ENCODE results near the gene HEATR3.

The HEATR3 gene

GRCh38 chr16:50096791-50097190 is 31.0 kb downstream of the HEATR3 start:
- TF ChIP-seq GATA2 (IDR thresholded peaks at IDR 0.05; ENCODE audit: low read depth, low read length) (no peak), GATA3 (IDR thresholded peaks at IDR 0.05; ENCODE audit: low read depth, low read length) (no peak)

GRCh38 chr16:50099957-50100648 is 34.3 kb downstream of the HEATR3 start:
- TF ChIP-seq GATA2 (IDR thresholded peaks at IDR 0.05; ENCODE audit: low read depth, low read length), result no peak
- TF ChIP-seq GATA3 (IDR thresholded peaks at IDR 0.05; ENCODE audit: low read depth, low read length), result no peak

- TF ChIP-seq GATA3 (IDR thresholded peaks at IDR 0.05; ENCODE audit: low read depth, low read length) (no peak), GATA2 (IDR thresholded peaks at IDR 0.05; ENCODE audit: low read depth, low read length) (no peak)
These were observed 36.4 kb downstream of the HEATR3 start for GRCh38 chr16:50102051-50102746.

- no peak for TF ChIP-seq GATA3 (IDR thresholded peaks at IDR 0.05; ENCODE audit: low read depth, low read length)
- no peak for TF ChIP-seq GATA2 (IDR thresholded peaks at IDR 0.05; ENCODE audit: low read depth, low read length)
These were observed 38.0 kb downstream of the HEATR3 start for GRCh38 chr16:50103764-50104163.

- TF ChIP-seq GATA3 (IDR thresholded peaks at IDR 0.05; ENCODE audit: low read depth, low read length) (no peak), GATA2 (IDR thresholded peaks at IDR 0.05; ENCODE audit: low read depth, low read length) (no peak)
These were observed 48.8 kb downstream of the HEATR3 start for GRCh38 chr16:50114357-50115129.

- TF ChIP-seq GATA3 (IDR thresholded peaks at IDR 0.05; ENCODE audit: low read depth, low read length) (no peak), GATA2 (IDR thresholded peaks at IDR 0.05; ENCODE audit: low read depth, low read length) (no peak)
These were observed 54.9 kb downstream of the HEATR3 start for GRCh38 chr16:50120711-50121110.

GRCh38 chr16:50121278-50121677 is 55.5 kb downstream of the HEATR3 start:
- no peak for TF ChIP-seq GATA2 (IDR thresholded peaks at IDR 0.05; ENCODE audit: low read depth, low read length)
- TF ChIP-seq GATA3 (IDR thresholded peaks at IDR 0.05; ENCODE audit: low read depth, low read length), result no peak

GRCh38 chr16:50121721-50122445 is 56.1 kb downstream of the HEATR3 start:
- TF ChIP-seq GATA3 (IDR thresholded peaks at IDR 0.05; ENCODE audit: low read depth, low read length), result no peak
- TF ChIP-seq GATA2 (IDR thresholded peaks at IDR 0.05; ENCODE audit: low read depth, low read length), result no peak

- TF ChIP-seq GATA2 (IDR thresholded peaks at IDR 0.05; ENCODE audit: low read depth, low read length), result no peak
- no peak for TF ChIP-seq GATA3 (IDR thresholded peaks at IDR 0.05; ENCODE audit: low read depth, low read length)
These were observed 57.6 kb downstream of the HEATR3 start for GRCh38 chr16:50123417-50123816.

- TF ChIP-seq GATA3 (IDR thresholded peaks at IDR 0.05; ENCODE audit: low read depth, low read length) (no peak), GATA2 (IDR thresholded peaks at IDR 0.05; ENCODE audit: low read depth, low read length) (no peak)
These were observed 59.0 kb downstream of the HEATR3 start for GRCh38 chr16:50124769-50125168.

GRCh38 chr16:50126183-50126582 is 60.4 kb downstream of the HEATR3 start:
- TF ChIP-seq GATA2 (IDR thresholded peaks at IDR 0.05; ENCODE audit: low read depth, low read length), result no peak
- no peak for TF ChIP-seq GATA3 (IDR thresholded peaks at IDR 0.05; ENCODE audit: low read depth, low read length)

GRCh38 chr16:50133214-50133613 is 67.4 kb downstream of the HEATR3 start:
- TF ChIP-seq GATA3 (IDR thresholded peaks at IDR 0.05; ENCODE audit: low read depth, low read length) (no peak), GATA2 (IDR thresholded peaks at IDR 0.05; ENCODE audit: low read depth, low read length) (no peak)

GRCh38 chr16:50136399-50136798 is 70.6 kb downstream of the HEATR3 start:
- TF ChIP-seq GATA2 (IDR thresholded peaks at IDR 0.05; ENCODE audit: low read depth, low read length) (no peak), GATA3 (IDR thresholded peaks at IDR 0.05; ENCODE audit: low read depth, low read length) (no peak)

- TF ChIP-seq GATA3 (IDR thresholded peaks at IDR 0.05; ENCODE audit: low read depth, low read length) (no peak), GATA2 (IDR thresholded peaks at IDR 0.05; ENCODE audit: low read depth, low read length) (no peak)
These were observed 71.5 kb downstream of the HEATR3 start for GRCh38 chr16:50137268-50137667.
